B cell (primary cell): Measurements from ENCODE around the gene NTMT1. TPM values are rescaled to one million over a fixed set of nuclear protein-coding genes. Genes with fewer than 3 reads are reported as not detected.

ENCODE experiments used
- ATAC-seq: fragments of 200-7000 bp; cut with Tn5 transposase; one replicate; pipeline ENCODE4 v1.10.0; 2021; ENCODE audit warnings: low read depth, mild to moderate bottlenecking, moderate number of reproducible peaks, moderate library complexity
- CTCF ChIA-PET: fragments of 350-600 bp; sonication (Branson Sonifier 250); formaldehyde crosslinking; loops from one replicate; lab custom pipeline; 2021; ENCODE audit warnings: antibody characterized with exemption, inconsistent platforms; lab: Charles Lee
- POLR2A ChIA-PET: fragments of 350-600 bp; sonication (Branson Sonifier 250); formaldehyde crosslinking; loops from one replicate; lab custom pipeline; 2021; ENCODE audit warnings: antibody characterized with exemption; lab: Charles Lee
- DNase-seq: peaks from one replicate; pipeline ENCODE4 v3.0.0; 2013
- H2AFZ ChIP-seq: 2 replicates; pipeline ENCODE4 v1.6.1; 2012; ENCODE audit warnings: mild to moderate bottlenecking, low read depth, low read length; ENCODE audit not compliant: insufficient read depth, poor library complexity, severe bottlenecking
- H3K27ac ChIP-seq, 2 donors: 1 replicate in 1 of 2; 2 replicates in 1 of 2; pipeline ENCODE4 v1.5.1; 2012 to 2013; ENCODE audit warnings: low read length in 2 of 2, mild to moderate bottlenecking in 2 of 2, moderate library complexity in 1 of 2
- H3K27me3 ChIP-seq, 4 experiments: fragments of 200-600 bp in 1 of 4; sonication (generic) in 1 of 4; replicated peaks in 1 of 4; 1 replicate in 2 of 4; 2 replicates in 2 of 4; pipeline versions ENCODE4 v1.6.1 to v1.7.0; 2013 to 2016; ENCODE audit warnings: low read length in 3 of 4, mild to moderate bottlenecking in 2 of 4, mixed read lengths in 1 of 4, moderate library complexity in 1 of 4; ENCODE audit not compliant: insufficient read depth in 4 of 4, control insufficient read depth in 3 of 4; ENCODE audit errors: control extremely low read depth in 1 of 4
- H3K36me3 ChIP-seq, 2 experiments: replicated peaks in 1 of 2; 1 replicate in 1 of 2; 2 replicates in 1 of 2; pipeline versions ENCODE4 v1.6.1 to v1.7.1; 2013; ENCODE audit warnings: low read length in 1 of 2; ENCODE audit not compliant: insufficient read depth in 2 of 2, control insufficient read depth in 1 of 2; ENCODE audit errors: control extremely low read depth in 1 of 2, extremely low read depth in 1 of 2
- H3K4me1 ChIP-seq, 2 donors: fragments of 200-600 bp in 1 of 2; sonication (generic) in 1 of 2; 1 replicate in 1 of 2; 2 replicates in 1 of 2; pipeline versions ENCODE4 v1.5.1 to v1.6.1; 2013 to 2017; ENCODE audit warnings: low read length in 2 of 2; ENCODE audit not compliant: control insufficient read depth in 2 of 2, insufficient read depth in 2 of 2
- H3K4me2 ChIP-seq: replicated peaks from 2 replicates; pipeline ENCODE3; 2012; ENCODE audit warnings: mild to moderate bottlenecking, low read depth, low read length; ENCODE audit not compliant: poor library complexity, severe bottlenecking
- H3K4me3 ChIP-seq, 5 experiments: fragments of 200-600 bp in 1 of 5; sonication (generic) in 1 of 5; 1 replicate in 3 of 5; 2 replicates in 2 of 5; pipeline versions ENCODE4 v1.5.1 to v1.7.0; 2011 to 2016; ENCODE audit warnings: low read length in 4 of 5, mild to moderate bottlenecking in 4 of 5, low read depth in 2 of 5, control low read depth in 1 of 5, moderate library complexity in 1 of 5; ENCODE audit not compliant: insufficient read depth in 1 of 5; ENCODE audit errors: control extremely low read depth in 1 of 5, extremely low read depth in 1 of 5
- H3K79me2 ChIP-seq: fragments of 200-600 bp; sonication (generic); one replicate; pipeline ENCODE4 v1.6.0; 2016; ENCODE audit warnings: low read length; ENCODE audit not compliant: control insufficient read depth, insufficient read depth
- H3K9ac ChIP-seq: fragments of 200-600 bp; sonication (generic); 2 replicates; pipeline ENCODE4 v1.6.1; 2017; ENCODE audit warnings: mild to moderate bottlenecking, low read length, moderate library complexity
- H3K9me3 ChIP-seq, 3 donors: one replicate each; pipeline versions ENCODE4 v1.6.1 to v1.7.1; 2013; ENCODE audit warnings: low read length in 2 of 3; ENCODE audit not compliant: control insufficient read depth in 2 of 3, insufficient read depth in 1 of 3; ENCODE audit errors: control extremely low read depth in 1 of 3
- H4K20me1 ChIP-seq: 2 replicates; pipeline ENCODE4 v1.6.0; 2012; ENCODE audit warnings: mild to moderate bottlenecking, low read length; ENCODE audit not compliant: insufficient read depth, control insufficient read depth, poor library complexity, severe bottlenecking
- H3K27ac Mint-ChIP-seq: one replicate; pipeline ENCODE4 v1.8.0; 2021; ENCODE audit warnings: mixed read lengths
- H3K27me3 Mint-ChIP-seq: one replicate; pipeline ENCODE4 v1.8.0; 2021; ENCODE audit warnings: mixed read lengths
- H3K4me1 Mint-ChIP-seq: one replicate; pipeline ENCODE4 v1.8.0; 2021; ENCODE audit warnings: mixed read lengths
- H3K4me3 Mint-ChIP-seq: one replicate; pipeline ENCODE4 v1.8.0; 2021; ENCODE audit warnings: mixed read lengths
- H3K9me3 Mint-ChIP-seq: one replicate; pipeline ENCODE4 v1.8.0; 2022; ENCODE audit warnings: mixed read lengths; ENCODE audit not compliant: insufficient read depth
- EZH2 ChIP-seq: IDR thresholded peaks from 2 replicates; pipeline ENCODE4 v1.6.1; 2012; ENCODE audit warnings: borderline replicate concordance, low read depth, mild to moderate bottlenecking, moderate library complexity, low read length; ENCODE audit not compliant: insufficient read depth, poor library complexity, severe bottlenecking
- WGBS: methylation state at CpG from one replicate; pipeline ENCODE4 v1.1.5; 2013; ENCODE audit warnings: missing lambda C conversion rate; ENCODE audit not compliant: insufficient coverage; 5-methylcytosine and 5-hydroxymethylcytosine counted together
- intact Hi-C: fragments of 100-400 bp; cut with micrococcal nuclease; formaldehyde crosslinking; loops from one replicate; pipeline ENCODE4 v1.10.0; 2022
- polyA plus RNA-seq: library from polyadenylated mRNA; depleted of rRNA; stranded (reverse); fragments of >200 nt; gene quantifications from 2 replicates; pipeline ENCODE4 v1.2.3, GENCODE V29; 2012
- total RNA-seq, 2 donors: library from RNA; stranded (reverse); fragments of 120-200 nt in 1 of 2; gene quantifications; 1 replicate in 1 of 2; 2 replicates in 1 of 2; pipeline versions ENCODE4 v1.2.3 to v1.2.4, GENCODE V29; 2013 to 2022
- TF ChIP-seq, protein P1 (sequence below): fragments of 200-600 bp; IDR thresholded peaks from one replicate; pipeline ENCODE4 v1.8.0; 2022; ENCODE audit warnings: antibody characterized with exemption, mild to moderate bottlenecking

The NTMT1 gene
- total and polyA plus RNA-seq, 2 donors (not counting 1 experiment from before 2014, with no cell fraction given), result 21.8 to 35.3 TPM

DNA sequence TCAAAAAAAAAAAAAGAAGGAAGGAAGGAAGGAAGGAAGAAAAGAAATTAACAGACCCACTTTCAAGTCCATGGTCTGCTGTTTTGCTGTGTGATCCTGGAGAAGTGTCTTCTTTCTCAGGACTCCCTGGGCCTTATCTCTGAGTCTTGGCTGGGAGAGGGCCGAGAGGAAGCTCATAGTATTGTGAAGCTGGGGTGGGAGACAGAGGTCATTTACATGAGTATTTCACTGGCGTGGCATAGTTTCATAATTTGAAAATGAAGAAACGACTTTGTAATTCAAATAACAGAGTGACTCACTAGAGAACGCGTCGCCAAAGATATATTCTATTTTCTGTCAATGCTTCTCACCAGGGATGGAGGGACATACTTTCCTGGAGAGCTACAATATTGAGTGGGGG lies 2.6 kb upstream of the NTMT1 start:
- 95% methylated on average over 4 of the region's 6 CpGs for WGBS
- POLR2A ChIA-PET, result interaction anchor here (0.7 kb wide), 2 partner anchors 492 to 1373 kb away, joined by 3 to 4 read pairs; no protein-coding TSS in a partner anchor
- H2AFZ ChIP-seq, result no peak overlapping the region
- H3K27me3 ChIP-seq, result peaks cover 0 to 30% (median 17%) of the 10 kb centered on the region in 4 experiments
- no peak overlapping the region for H3K4me2 ChIP-seq
- TF ChIP-seq, protein P1, sequence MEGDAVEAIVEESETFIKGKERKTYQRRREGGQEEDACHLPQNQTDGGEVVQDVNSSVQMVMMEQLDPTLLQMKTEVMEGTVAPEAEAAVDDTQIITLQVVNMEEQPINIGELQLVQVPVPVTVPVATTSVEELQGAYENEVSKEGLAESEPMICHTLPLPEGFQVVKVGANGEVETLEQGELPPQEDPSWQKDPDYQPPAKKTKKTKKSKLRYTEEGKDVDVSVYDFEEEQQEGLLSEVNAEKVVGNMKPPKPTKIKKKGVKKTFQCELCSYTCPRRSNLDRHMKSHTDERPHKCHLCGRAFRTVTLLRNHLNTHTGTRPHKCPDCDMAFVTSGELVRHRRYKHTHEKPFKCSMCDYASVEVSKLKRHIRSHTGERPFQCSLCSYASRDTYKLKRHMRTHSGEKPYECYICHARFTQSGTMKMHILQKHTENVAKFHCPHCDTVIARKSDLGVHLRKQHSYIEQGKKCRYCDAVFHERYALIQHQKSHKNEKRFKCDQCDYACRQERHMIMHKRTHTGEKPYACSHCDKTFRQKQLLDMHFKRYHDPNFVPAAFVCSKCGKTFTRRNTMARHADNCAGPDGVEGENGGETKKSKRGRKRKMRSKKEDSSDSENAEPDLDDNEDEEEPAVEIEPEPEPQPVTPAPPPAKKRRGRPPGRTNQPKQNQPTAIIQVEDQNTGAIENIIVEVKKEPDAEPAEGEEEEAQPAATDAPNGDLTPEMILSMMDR, result no peak
- no peak for TF ChIP-seq EZH2
- H3K9me3 ChIP-seq, result peaks cover 0 to 11% (median 0%) of the 10 kb centered on the region in 3 donors
- H3K36me3 ChIP-seq, result peaks cover 0 to 5% of the 10 kb centered on the region in 2 experiments
- no peak overlapping the region for H3K27ac ChIP-seq
- H4K20me1 ChIP-seq, result peaks cover 16% of the 10 kb centered on the region
- H3K27ac Mint-ChIP-seq, result no peak overlapping the region
- H3K4me1 ChIP-seq, result peaks cover 45% of the 10 kb centered on the region in 2 donors
- H3K79me2 ChIP-seq, result peaks cover 29% of the 10 kb centered on the region
- CTCF ChIA-PET, result interaction anchor here (0.6 to 12.5 kb wide), 11 partner anchors 10 to 1304 kb away, joined by 3 to 269 read pairs (median 10); partner anchors contain the start of gene ASB6
- DNase-seq, result no peak
- peaks cover 46% of the 10 kb centered on the region for H3K4me1 Mint-ChIP-seq
- no peak overlapping the region for H3K4me3 ChIP-seq
- H3K27me3 Mint-ChIP-seq, result peaks cover 28% of the 10 kb centered on the region
- intact Hi-C loops, result loop anchor here (10.0 kb wide), 1 partner anchor 679 kb away; the partner anchor contains the start of genes DOLK and NUP188
- ATAC-seq, result no peak
- H3K9me3 Mint-ChIP-seq, result no peaks in the 10 kb centered on the region
- H3K9ac ChIP-seq, result no peak overlapping the region
- H3K4me3 Mint-ChIP-seq, result no peak overlapping the region

DNA sequence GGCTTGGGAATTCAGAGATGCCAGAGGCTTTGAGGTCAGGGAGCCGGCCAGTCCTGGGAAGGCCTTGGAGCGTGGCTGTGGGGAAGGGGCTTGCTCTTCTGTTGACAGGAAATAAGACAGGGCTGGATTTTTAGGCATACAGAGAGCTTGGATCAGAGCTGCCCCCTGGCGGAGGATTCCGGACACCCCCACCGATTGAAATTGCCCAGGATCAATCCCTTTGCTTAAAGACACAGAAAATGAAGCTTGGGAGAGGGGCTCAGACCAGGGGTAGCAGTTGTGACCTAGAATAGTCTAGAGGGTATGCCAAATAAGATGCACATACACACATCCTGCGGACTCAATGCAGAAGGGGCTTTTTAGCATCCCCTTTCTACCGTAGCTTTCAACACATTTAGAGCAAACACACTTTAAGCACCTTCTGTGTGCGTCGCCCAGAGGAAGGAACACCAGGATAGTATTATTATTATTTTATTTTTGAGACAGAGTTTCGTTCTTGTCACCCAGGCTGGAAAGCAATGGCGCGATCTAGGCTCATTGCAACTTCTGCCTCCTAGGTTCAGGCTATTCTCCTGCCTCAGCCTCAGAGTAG lies 1.7 kb upstream of the NTMT1 start:
- H3K9me3 Mint-ChIP-seq, result no peaks in the 10 kb centered on the region
- H3K9me3 ChIP-seq, result peaks cover 0 to 11% (median 0%) of the 10 kb centered on the region in 3 donors
- ATAC-seq, result no peak
- intact Hi-C loops, result loop anchor here (1.0 to 10.0 kb wide), 4 partner anchors 13 to 679 kb away; partner anchors contain the start of genes DOLK and NUP188
- H3K27me3 Mint-ChIP-seq, result peaks cover 21% of the 10 kb centered on the region
- H3K36me3 ChIP-seq, result peaks cover 0 to 8% of the 10 kb centered on the region in 2 experiments
- H3K4me3 Mint-ChIP-seq, result peak overlapping the region; percentile 84
- DNase-seq, result peak; percentile 74
- peak overlapping the region in 1 of 2 donors; percentile 51 for H3K27ac ChIP-seq
- peaks cover 45% of the 10 kb centered on the region in 2 donors for H3K4me1 ChIP-seq
- POLR2A ChIA-PET, result interaction anchor here (0.6 to 2.9 kb wide), 7 partner anchors 13 to 1374 kb away, joined by 3 to 22 read pairs (median 4); no protein-coding TSS in a partner anchor
- H2AFZ ChIP-seq, result no peak overlapping the region
- H3K27me3 ChIP-seq, result peaks cover 0 to 26% (median 14%) of the 10 kb centered on the region in 4 experiments
- H4K20me1 ChIP-seq, result peaks cover 25% of the 10 kb centered on the region
- H3K4me1 Mint-ChIP-seq, result peaks cover 50% of the 10 kb centered on the region
- peak overlapping the region; percentile 94 for H3K4me2 ChIP-seq
- no peak for TF ChIP-seq EZH2
- TF ChIP-seq, protein P1, result peak; percentile 76
- H3K4me3 ChIP-seq, result no peak overlapping the region
- peak overlapping the region; percentile 83 for H3K27ac Mint-ChIP-seq
- H3K79me2 ChIP-seq, result peaks cover 38% of the 10 kb centered on the region
- 36% methylated on average over 5 of the region's 12 CpGs for WGBS
- no peak overlapping the region for H3K9ac ChIP-seq
- CTCF ChIA-PET, result interaction anchor here (1.0 to 12.5 kb wide), 20 partner anchors 9 to 596 kb away, joined by 3 to 269 read pairs (median 4); partner anchors contain the start of gene ASB6
